ENCODE measurements around the gene CD8B.
"Not testable (repeated sequence)": the region's sequence is repeated elsewhere in the genome, so short reads cannot be mapped to it uniquely, and the experiment has no call there.

GRCh38 chr2:86839455-86839854, 22.2 kb downstream of the CD8B start:
- TF ChIP-seq XBP1 (CRISPR knock-in tag; IDR thresholded peaks at IDR 0.05); KDM1A (CRISPR knock-in tag; IDR thresholded peaks at IDR 0.05); TAF1 (CRISPR knock-in tag; IDR thresholded peaks at IDR 0.05); FOXJ3 (CRISPR knock-in tag; IDR thresholded peaks at IDR 0.05; ENCODE audit: borderline replicate concordance); BCL3 (CRISPR knock-in tag; IDR thresholded peaks at IDR 0.05); EEA1 (CRISPR knock-in tag; IDR thresholded peaks at IDR 0.05; ENCODE audit: borderline replicate concordance); NFE2 (CRISPR knock-in tag; IDR thresholded peaks at IDR 0.05); ZBTB3 (CRISPR knock-in tag; IDR thresholded peaks at IDR 0.05; ENCODE audit: borderline replicate concordance, low read depth); POLR2AphosphoS5 (IDR thresholded peaks at IDR 0.05; ENCODE audit: low read depth, low read length): not testable (repeated sequence)
